Type B pancreatic cell (in vitro differentiated cells): ENCODE data around the gene YPEL1. TPM values are rescaled to one million over a fixed set of nuclear protein-coding genes. Genes with fewer than 3 reads are reported as not detected.

Source experiments
- DNase-seq: peaks from one replicate; pipeline ENCODE4 v3.0.0; 2021; ENCODE audit warnings: mixed read lengths; ENCODE audit not compliant: unreplicated experiment; ENCODE audit errors: extremely low spot score
- H3K27ac Mint-ChIP-seq: 2 replicates; pipeline ENCODE4 v1.8.0; 2021; ENCODE audit warnings: mild to moderate bottlenecking, mixed read lengths
- H3K27me3 Mint-ChIP-seq: 2 replicates; pipeline ENCODE4 v1.8.0; 2021; ENCODE audit warnings: mixed read lengths
- H3K36me3 Mint-ChIP-seq: 2 replicates; pipeline ENCODE4 v1.8.0; 2021; ENCODE audit warnings: mixed read lengths
- H3K4me1 Mint-ChIP-seq: one replicate; pipeline ENCODE4 v1.8.0; 2021; ENCODE audit warnings: mixed read lengths; ENCODE audit not compliant: unreplicated experiment
- H3K4me3 Mint-ChIP-seq: 2 replicates; pipeline ENCODE4 v1.8.0; 2021; ENCODE audit warnings: mild to moderate bottlenecking, mixed read lengths
- H3K9me3 Mint-ChIP-seq: 2 replicates; pipeline ENCODE4 v1.8.0; 2021; ENCODE audit warnings: mixed read lengths
- total RNA-seq: library from RNA; stranded (reverse); gene quantifications from 2 replicates; pipeline ENCODE4 v1.2.1, GENCODE V29; 2021; ENCODE audit warnings: low replicate concordance
- TF ChIP-seq, protein P1 (sequence below): fragments of 200-600 bp; sonication (generic); conservative IDR thresholded peaks from 2 replicates; pipeline ENCODE4 v1.5.0; 2021; ENCODE audit warnings: antibody characterized with exemption, mild to moderate bottlenecking

YPEL1 gene
- total RNA-seq, 1 donor from 2014 or later: 19.3 TPM

DNA sequence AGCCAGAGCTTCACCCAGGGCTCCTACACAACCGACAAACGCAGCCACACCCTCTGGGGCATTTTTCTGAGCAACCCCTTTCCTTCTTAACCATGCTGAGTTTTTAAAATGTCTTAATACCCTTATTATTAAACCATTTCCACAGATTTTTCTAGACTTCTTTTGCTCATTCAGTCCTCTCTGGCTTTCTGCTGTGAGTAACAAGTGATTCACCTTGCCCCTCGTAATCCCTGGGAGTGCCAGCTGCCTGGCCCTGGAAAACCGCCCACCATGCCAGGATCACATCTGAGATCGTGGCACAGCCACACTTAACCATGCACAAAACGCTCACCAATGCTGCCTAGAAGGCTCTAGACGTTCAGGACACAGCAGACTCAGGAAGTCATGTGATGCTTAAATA lies 25.4 kb downstream of the YPEL1 start:
- TF ChIP-seq, protein P1, sequence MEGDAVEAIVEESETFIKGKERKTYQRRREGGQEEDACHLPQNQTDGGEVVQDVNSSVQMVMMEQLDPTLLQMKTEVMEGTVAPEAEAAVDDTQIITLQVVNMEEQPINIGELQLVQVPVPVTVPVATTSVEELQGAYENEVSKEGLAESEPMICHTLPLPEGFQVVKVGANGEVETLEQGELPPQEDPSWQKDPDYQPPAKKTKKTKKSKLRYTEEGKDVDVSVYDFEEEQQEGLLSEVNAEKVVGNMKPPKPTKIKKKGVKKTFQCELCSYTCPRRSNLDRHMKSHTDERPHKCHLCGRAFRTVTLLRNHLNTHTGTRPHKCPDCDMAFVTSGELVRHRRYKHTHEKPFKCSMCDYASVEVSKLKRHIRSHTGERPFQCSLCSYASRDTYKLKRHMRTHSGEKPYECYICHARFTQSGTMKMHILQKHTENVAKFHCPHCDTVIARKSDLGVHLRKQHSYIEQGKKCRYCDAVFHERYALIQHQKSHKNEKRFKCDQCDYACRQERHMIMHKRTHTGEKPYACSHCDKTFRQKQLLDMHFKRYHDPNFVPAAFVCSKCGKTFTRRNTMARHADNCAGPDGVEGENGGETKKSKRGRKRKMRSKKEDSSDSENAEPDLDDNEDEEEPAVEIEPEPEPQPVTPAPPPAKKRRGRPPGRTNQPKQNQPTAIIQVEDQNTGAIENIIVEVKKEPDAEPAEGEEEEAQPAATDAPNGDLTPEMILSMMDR: no peak
- H3K4me1 Mint-ChIP-seq: peaks cover 15% of the 10 kb centered on the region
- no peak overlapping the region for H3K4me3 Mint-ChIP-seq
- DNase-seq: no peak
- H3K27me3 Mint-ChIP-seq: no peaks in the 10 kb centered on the region
- H3K36me3 Mint-ChIP-seq: peaks cover 12% of the 10 kb centered on the region
- no peaks in the 10 kb centered on the region for H3K9me3 Mint-ChIP-seq
- no peak overlapping the region for H3K27ac Mint-ChIP-seq

GRCh38 chr22:21709688-21710087 lies 25.9 kb downstream of the YPEL1 start:
- peaks cover 12% of the 10 kb centered on the region for H3K36me3 Mint-ChIP-seq
- no peak overlapping the region for H3K27ac Mint-ChIP-seq
- TF ChIP-seq, protein P1: no peak
- no peaks in the 10 kb centered on the region for H3K9me3 Mint-ChIP-seq
- H3K27me3 Mint-ChIP-seq: no peaks in the 10 kb centered on the region
- no peak overlapping the region for H3K4me3 Mint-ChIP-seq
- no peak for DNase-seq
- peaks cover 13% of the 10 kb centered on the region for H3K4me1 Mint-ChIP-seq

- TF ChIP-seq, protein P1: no peak
- no peaks in the 10 kb centered on the region for H3K9me3 Mint-ChIP-seq
- H3K27ac Mint-ChIP-seq: no peak overlapping the region
- H3K4me3 Mint-ChIP-seq: no peak overlapping the region
- H3K27me3 Mint-ChIP-seq: no peaks in the 10 kb centered on the region
- H3K4me1 Mint-ChIP-seq: peaks cover 9% of the 10 kb centered on the region
- DNase-seq: no peak
- H3K36me3 Mint-ChIP-seq: peaks cover 12% of the 10 kb centered on the region
Observed at GRCh38 chr22:21708960-21709359, 26.6 kb downstream of the YPEL1 start.

GRCh38 chr22:21707677-21708076 lies 27.9 kb downstream of the YPEL1 start:
- TF ChIP-seq, protein P1: no peak
- no peaks in the 10 kb centered on the region for H3K4me1 Mint-ChIP-seq
- no peaks in the 10 kb centered on the region for H3K9me3 Mint-ChIP-seq
- no peak overlapping the region for H3K4me3 Mint-ChIP-seq
- no peak overlapping the region for H3K27ac Mint-ChIP-seq
- peaks cover 12% of the 10 kb centered on the region for H3K36me3 Mint-ChIP-seq
- no peaks in the 10 kb centered on the region for H3K27me3 Mint-ChIP-seq
- no peak for DNase-seq

- Mint-ChIP-seq H3K36me3 (peaks cover 9% of the 10 kb centered on the region), H3K9me3 (no peaks in the 10 kb centered on the region)
- TF ChIP-seq, protein P1: no peak
Observed at GRCh38 chr22:21703684-21704316, 31.8 kb downstream of the YPEL1 start.

More at GRCh38 chr22:21703684-21704316, 31.8 kb downstream of the YPEL1 start:
- H3K4me1 Mint-ChIP-seq: no peaks in the 10 kb centered on the region
- no peak overlapping the region for H3K4me3 Mint-ChIP-seq
- DNase-seq: no peak
- H3K27me3 Mint-ChIP-seq: no peaks in the 10 kb centered on the region
- no peak overlapping the region for H3K27ac Mint-ChIP-seq
